Activated T-cell treated with anti-CD3 and anti-CD28 coated beads, Interleukin-2, amount 50 U/mL, for 72 hours (primary cell): ENCODE data around the gene KCNMA1. TPM values are rescaled to one million over a fixed set of nuclear protein-coding genes. Genes with fewer than 3 reads are reported as not detected.

ENCODE experiments used
- ATAC-seq, 2 donors: fragments of 150-1000 bp; cut with Tn5 transposase; replicated peaks in 1 of 2; 2 replicates each; pipeline ENCODE4 v1.10.0; 2021; ENCODE audit warnings: moderate library complexity in 2 of 2, mild to moderate bottlenecking in 1 of 2
- DNase-seq, 2 donors: peaks; one replicate each; pipeline ENCODE4 v3.0.0; 2021 to 2022; ENCODE audit warnings: mixed read lengths in 1 of 2
- H3K27ac Mint-ChIP-seq: one replicate; pipeline ENCODE4 v1.8.0; 2022; ENCODE audit warnings: mild to moderate bottlenecking, moderate library complexity, mixed read lengths
- H3K27me3 Mint-ChIP-seq: one replicate; pipeline ENCODE4 v1.8.0; 2022; ENCODE audit warnings: low read depth, mixed read lengths
- H3K36me3 Mint-ChIP-seq, 2 donors: one replicate each; pipeline ENCODE4 v1.8.0; 2022; ENCODE audit warnings: mixed read lengths in 2 of 2, mild to moderate bottlenecking in 1 of 2; ENCODE audit not compliant: insufficient read depth in 2 of 2
- H3K4me1 Mint-ChIP-seq: one replicate; pipeline ENCODE4 v1.8.0; 2022; ENCODE audit warnings: low read depth, mixed read lengths
- H3K4me3 Mint-ChIP-seq, 2 donors: one replicate each; pipeline ENCODE4 v1.8.0; 2022; ENCODE audit warnings: mild to moderate bottlenecking in 2 of 2, mixed read lengths in 2 of 2, moderate library complexity in 2 of 2
- H3K9me3 Mint-ChIP-seq, 2 donors: one replicate each; pipeline ENCODE4 v1.8.0; 2022; ENCODE audit warnings: mixed read lengths in 2 of 2
- total RNA-seq, 2 donors: library from RNA; stranded (reverse); gene quantifications; one replicate each; pipeline ENCODE4 v1.2.3, GENCODE V29; 2022

Gene KCNMA1
- total RNA-seq, 2 donors from 2014 or later = 0.55 to 1.0 TPM

- H3K27ac Mint-ChIP-seq = no peak overlapping the region
- peaks cover 5% of the 10 kb centered on the region for H3K27me3 Mint-ChIP-seq
- ATAC-seq = no peak
- no peaks in the 10 kb centered on the region for H3K4me1 Mint-ChIP-seq
- H3K36me3 Mint-ChIP-seq = no peaks in the 10 kb centered on the region
- H3K9me3 Mint-ChIP-seq = peaks cover 4 to 6% of the 10 kb centered on the region in 2 donors
- H3K4me3 Mint-ChIP-seq = no peak overlapping the region
- DNase-seq = no peak
Observed at GRCh38 chr10:77299320-77299719, 338.3 kb downstream of the KCNMA1 start.

GRCh38 chr10:77297393-77297739 is 340.2 kb downstream of the KCNMA1 start:
- no peaks in the 10 kb centered on the region for H3K36me3 Mint-ChIP-seq
- peaks cover 1 to 2% of the 10 kb centered on the region in 2 donors for H3K9me3 Mint-ChIP-seq
- H3K4me1 Mint-ChIP-seq = no peaks in the 10 kb centered on the region
- no peak for DNase-seq
- peaks cover 5% of the 10 kb centered on the region for H3K27me3 Mint-ChIP-seq
- no peak overlapping the region for H3K27ac Mint-ChIP-seq
- no peak overlapping the region for H3K4me3 Mint-ChIP-seq
- ATAC-seq = no peak

DNA sequence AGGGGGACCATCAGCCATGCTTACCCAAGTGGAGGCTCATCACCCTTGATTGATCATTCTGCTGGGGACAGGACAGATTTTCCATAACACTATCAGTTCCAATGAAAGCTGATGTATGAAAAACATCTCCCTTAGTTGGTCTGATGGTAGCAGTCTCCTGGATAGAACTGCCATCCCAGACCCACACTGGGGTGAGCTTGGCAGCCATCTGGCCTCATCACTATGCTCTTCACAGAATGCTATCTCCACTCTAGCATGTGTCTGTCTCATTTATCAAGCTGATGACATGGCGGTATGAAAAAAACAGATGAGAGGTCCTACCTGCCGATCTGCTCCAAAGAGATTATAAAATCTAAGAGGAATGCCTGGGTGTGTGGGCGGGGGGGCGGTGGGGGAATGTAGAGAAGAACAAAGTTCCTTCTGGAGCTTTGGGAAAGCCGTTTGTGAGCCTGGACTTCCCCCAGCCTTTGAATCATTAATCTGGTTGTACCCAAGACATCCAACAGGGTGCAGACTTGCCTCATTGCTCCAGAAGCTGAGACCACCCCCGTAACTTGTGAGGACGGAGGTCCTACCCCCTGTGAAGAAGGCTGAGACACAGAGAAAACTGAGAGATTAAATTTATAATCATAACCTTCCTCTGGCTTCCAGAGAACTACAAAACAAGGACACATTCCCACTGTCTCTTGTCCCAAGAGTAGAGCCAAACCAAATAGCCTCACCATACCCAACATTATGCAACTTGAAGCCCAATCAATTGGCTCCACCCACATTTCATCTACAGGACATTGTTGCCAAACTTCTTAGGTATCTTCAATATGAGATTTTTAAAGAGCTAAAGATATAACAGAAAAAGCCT is 340.8 kb downstream of the KCNMA1 start:
- H3K27me3 Mint-ChIP-seq = peaks cover 5% of the 10 kb centered on the region
- H3K9me3 Mint-ChIP-seq = no peaks in the 10 kb centered on the region
- H3K27ac Mint-ChIP-seq = no peak overlapping the region
- ATAC-seq = no peak
- DNase-seq = no peak
- no peaks in the 10 kb centered on the region for H3K36me3 Mint-ChIP-seq
- no peak overlapping the region for H3K4me3 Mint-ChIP-seq
- no peaks in the 10 kb centered on the region for H3K4me1 Mint-ChIP-seq

DNA sequence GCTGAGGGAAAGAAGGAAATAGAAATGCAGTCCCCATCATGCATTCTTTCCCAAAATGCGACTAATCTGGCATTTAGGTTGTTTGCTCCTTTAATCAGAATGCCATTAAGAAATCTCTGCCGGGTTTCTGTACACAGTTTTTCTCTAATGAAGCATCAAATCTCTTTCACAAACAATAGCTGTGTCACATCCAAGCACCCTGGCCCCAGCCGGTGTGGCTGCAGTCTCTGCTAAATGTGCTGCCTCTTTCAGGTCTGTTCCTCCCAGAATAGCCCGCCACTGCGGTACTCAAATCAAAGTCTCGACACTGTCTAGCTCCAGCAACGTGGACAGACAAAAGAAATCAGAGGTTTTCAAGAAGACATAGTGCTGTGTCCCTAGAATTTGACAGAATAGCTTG is 343.8 kb downstream of the KCNMA1 start:
- DNase-seq = no peak
- Mint-ChIP-seq H3K27me3 (peaks cover 13% of the 10 kb centered on the region), H3K36me3 (no peaks in the 10 kb centered on the region), H3K4me3 (no peak overlapping the region), H3K4me1 (no peaks in the 10 kb centered on the region), H3K9me3 (no peaks in the 10 kb centered on the region), H3K27ac (no peak overlapping the region)
- no peak for ATAC-seq

- Mint-ChIP-seq H3K9me3 (no peaks in the 10 kb centered on the region), H3K27me3 (peaks cover 13% of the 10 kb centered on the region), H3K27ac (no peak overlapping the region), H3K4me1 (no peaks in the 10 kb centered on the region), H3K4me3 (no peak overlapping the region), H3K36me3 (no peaks in the 10 kb centered on the region)
- ATAC-seq = no peak
- no peak for DNase-seq
Observed at GRCh38 chr10:77293347-77293746, 344.3 kb downstream of the KCNMA1 start.

DNA sequence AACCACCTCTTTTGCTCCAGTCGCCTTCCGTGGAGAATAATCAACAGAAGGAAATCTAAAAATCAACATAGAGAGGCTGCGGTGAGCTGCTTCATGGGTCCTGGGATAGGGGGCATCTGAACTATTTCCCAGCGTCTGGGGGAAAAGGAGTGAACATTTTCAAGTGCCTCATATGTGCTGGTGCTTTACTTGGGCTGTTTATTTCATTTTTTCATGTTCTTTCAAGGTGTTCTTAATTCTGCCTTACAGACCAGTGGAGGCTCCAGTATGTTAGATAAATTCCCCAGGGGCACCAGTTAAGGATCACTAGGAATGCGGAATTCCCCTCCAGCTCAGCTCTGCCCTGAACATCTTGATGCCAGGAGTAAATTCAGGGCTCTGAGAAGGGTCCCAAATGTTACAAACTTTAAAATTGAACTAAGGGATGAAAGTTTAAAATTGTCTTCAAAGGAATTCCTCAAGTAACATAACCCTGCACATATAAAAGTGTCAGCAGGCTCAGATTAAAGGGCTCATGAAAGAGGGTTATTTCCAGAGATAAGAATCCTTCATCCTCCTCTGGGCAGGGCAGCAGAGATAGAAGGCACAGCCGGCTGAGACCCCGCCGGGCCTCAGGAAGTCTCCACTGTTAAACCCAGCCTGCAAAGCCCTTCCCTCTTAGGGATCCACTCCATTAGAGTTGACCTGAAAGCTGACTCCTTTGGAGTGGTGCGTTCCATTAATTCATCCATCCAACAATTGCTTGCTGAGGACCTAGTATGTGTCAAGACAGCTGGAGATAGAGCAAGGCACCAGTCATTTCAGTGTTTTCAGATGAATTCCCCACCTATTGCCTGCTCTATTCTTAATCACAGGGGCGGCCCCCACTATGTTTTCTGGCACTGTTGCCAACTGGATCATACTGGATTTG is 345.8 kb downstream of the KCNMA1 start:
- Mint-ChIP-seq H3K4me3 (no peak overlapping the region), H3K36me3 (no peaks in the 10 kb centered on the region), H3K4me1 (no peaks in the 10 kb centered on the region), H3K27ac (no peak overlapping the region), H3K9me3 (no peaks in the 10 kb centered on the region), H3K27me3 (peaks cover 22% of the 10 kb centered on the region)
- no peak for ATAC-seq
- no peak for DNase-seq

GRCh38 chr10:77290528-77291155 is 347.0 kb downstream of the KCNMA1 start:
- Mint-ChIP-seq H3K27ac (no peak overlapping the region), H3K27me3 (peaks cover 19% of the 10 kb centered on the region), H3K36me3 (no peaks in the 10 kb centered on the region), H3K9me3 (no peaks in the 10 kb centered on the region), H3K4me1 (no peaks in the 10 kb centered on the region), H3K4me3 (no peak overlapping the region)
- ATAC-seq (no peak), DNase-seq (no peak)

DNA sequence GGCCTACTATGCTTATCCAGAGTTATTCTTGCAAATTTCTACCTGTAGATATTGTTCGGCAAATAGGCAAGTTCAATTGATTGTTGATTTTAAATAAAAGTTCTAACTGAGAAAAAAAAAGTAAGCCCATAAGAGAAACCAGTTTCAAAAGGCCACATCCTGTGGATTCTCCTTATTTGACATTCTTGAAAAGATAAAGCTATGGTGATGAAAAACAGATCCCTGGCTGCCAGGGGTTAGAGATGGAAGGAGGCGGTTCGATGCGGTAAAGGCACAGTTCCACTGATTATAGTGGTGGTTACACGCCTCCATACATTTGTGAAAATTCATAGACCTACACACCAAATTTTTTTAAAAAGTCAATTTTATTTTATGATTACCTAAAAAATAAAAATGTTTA is 347.8 kb downstream of the KCNMA1 start:
- no peaks in the 10 kb centered on the region for H3K9me3 Mint-ChIP-seq
- no peak overlapping the region for H3K27ac Mint-ChIP-seq
- no peaks in the 10 kb centered on the region for H3K36me3 Mint-ChIP-seq
- no peaks in the 10 kb centered on the region for H3K4me1 Mint-ChIP-seq
- H3K27me3 Mint-ChIP-seq = peaks cover 19% of the 10 kb centered on the region
- ATAC-seq = no peak
- H3K4me3 Mint-ChIP-seq = no peak overlapping the region
- no peak for DNase-seq

GRCh38 chr10:77289027-77289501 is 348.5 kb downstream of the KCNMA1 start:
- H3K4me1 Mint-ChIP-seq = no peaks in the 10 kb centered on the region
- H3K36me3 Mint-ChIP-seq = no peaks in the 10 kb centered on the region
- no peak overlapping the region for H3K4me3 Mint-ChIP-seq
- DNase-seq (no peak), ATAC-seq (no peak)
- H3K27me3 Mint-ChIP-seq = peaks cover 19% of the 10 kb centered on the region
- no peaks in the 10 kb centered on the region for H3K9me3 Mint-ChIP-seq
- no peak overlapping the region for H3K27ac Mint-ChIP-seq

- Mint-ChIP-seq H3K27me3 (peaks cover 27% of the 10 kb centered on the region), H3K9me3 (no peaks in the 10 kb centered on the region), H3K4me1 (no peaks in the 10 kb centered on the region), H3K4me3 (no peak overlapping the region), H3K36me3 (no peaks in the 10 kb centered on the region), H3K27ac (no peak overlapping the region)
- DNase-seq (no peak), ATAC-seq (no peak)
Observed at GRCh38 chr10:77287647-77288120, 349.9 kb downstream of the KCNMA1 start.

DNA sequence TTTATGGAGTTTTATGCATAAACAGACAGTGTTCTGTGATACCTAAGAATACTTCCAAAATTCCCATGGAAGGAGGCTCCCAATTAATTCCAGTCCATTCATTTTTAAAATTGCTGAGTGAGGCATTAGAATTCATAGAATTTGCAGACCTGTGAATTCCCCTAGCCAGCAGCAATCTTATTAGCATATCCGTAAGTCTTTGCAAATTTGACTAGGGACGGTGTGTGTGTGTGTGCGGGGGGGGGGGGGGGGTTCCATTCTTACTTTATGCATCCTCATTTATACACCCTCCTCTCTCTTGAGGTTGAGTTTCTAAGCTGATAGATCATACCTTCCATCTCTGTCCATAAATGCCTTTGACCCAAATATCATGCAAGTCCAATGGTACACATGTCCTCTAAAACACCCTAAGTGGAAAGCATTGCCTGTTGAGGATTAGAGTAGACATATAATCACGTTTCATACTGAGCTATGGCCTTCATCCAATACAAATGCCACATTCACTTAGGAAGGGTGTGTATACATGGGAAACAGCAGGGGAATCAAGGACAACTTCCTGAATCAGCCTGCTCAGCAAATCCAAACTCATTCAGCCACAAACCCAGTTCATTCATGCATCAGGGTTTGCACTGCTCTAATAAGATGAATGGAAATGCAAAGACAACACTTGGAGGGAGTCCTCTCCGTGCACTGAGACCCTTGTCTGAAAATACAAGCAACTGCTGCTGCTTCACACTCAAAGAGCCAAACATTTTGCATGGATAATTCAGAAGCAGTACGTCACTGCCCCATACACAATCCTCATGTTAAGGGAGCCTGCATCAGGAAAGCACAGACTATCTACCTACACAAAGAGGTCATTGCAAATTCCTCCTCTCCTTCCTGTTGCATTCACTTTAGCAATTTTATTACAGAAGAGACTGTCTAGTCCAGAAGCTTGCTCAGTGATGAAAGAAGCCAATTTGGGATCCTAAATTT is 350.8 kb downstream of the KCNMA1 start:
- H3K36me3 Mint-ChIP-seq = no peaks in the 10 kb centered on the region
- H3K4me3 Mint-ChIP-seq = no peak overlapping the region
- DNase-seq (no peak), ATAC-seq (no peak)
- H3K9me3 Mint-ChIP-seq = no peaks in the 10 kb centered on the region
- H3K4me1 Mint-ChIP-seq = peaks cover 5% of the 10 kb centered on the region
- no peak overlapping the region for H3K27ac Mint-ChIP-seq
- peaks cover 27% of the 10 kb centered on the region for H3K27me3 Mint-ChIP-seq

DNA sequence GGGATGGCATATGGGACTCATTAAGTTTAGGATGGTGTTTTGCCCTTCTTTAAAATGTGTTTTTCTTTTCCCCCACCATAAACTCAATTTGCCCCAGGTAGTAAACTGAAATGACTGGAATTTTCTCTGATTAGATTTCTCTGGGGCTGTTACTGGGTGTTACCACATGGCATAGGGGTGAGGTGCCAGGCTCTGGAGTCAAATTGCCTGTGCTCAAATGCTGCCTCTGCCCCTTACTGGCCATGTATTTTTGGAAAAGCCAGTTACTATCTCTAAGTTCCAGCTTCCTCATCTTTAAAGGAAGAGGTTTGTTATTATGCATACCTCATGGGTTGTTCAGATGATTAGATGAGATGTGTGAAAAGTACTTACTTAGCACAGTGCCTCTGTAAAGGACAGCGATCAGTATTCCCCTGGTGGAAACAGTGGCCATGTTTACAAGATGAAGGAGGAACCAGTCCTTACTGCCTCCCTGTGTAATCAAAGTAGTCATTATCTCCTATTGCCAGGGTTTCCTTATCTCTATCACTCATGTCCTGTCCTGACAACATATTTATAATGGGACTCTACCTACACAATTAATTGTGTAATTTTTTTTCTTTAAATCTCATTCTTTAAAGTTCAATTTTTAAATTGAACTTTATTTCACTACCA is 352.0 kb downstream of the KCNMA1 start:
- Mint-ChIP-seq H3K27ac (no peak overlapping the region), H3K4me1 (peaks cover 5% of the 10 kb centered on the region), H3K27me3 (peaks cover 21% of the 10 kb centered on the region), H3K36me3 (no peaks in the 10 kb centered on the region), H3K9me3 (no peaks in the 10 kb centered on the region), H3K4me3 (no peak overlapping the region)
- DNase-seq (no peak), ATAC-seq (no peak)
